Ectodermal cell (in vitro differentiated cells): ENCODE data around the gene UST.

Experiments
- H3K27ac ChIP-seq: 2 replicates; pipeline ENCODE4 v1.7.0; 2013; ENCODE audit warnings: mild to moderate bottlenecking, low read depth, low read length; ENCODE audit not compliant: insufficient read depth, poor library complexity, severe bottlenecking
- H3K27me3 ChIP-seq: 2 replicates; pipeline ENCODE4 v1.7.0; 2013; ENCODE audit warnings: mild to moderate bottlenecking, low read length; ENCODE audit not compliant: insufficient read depth, control insufficient read depth, poor library complexity, severe bottlenecking
- H3K36me3 ChIP-seq: one replicate; pipeline ENCODE4 v1.7.0; 2013; ENCODE audit warnings: low read length; ENCODE audit not compliant: control insufficient read depth, insufficient read depth
- H3K4me1 ChIP-seq: one replicate; pipeline ENCODE4 v1.7.0; 2013; ENCODE audit warnings: low read length; ENCODE audit not compliant: control insufficient read depth, insufficient read depth
- H3K4me3 ChIP-seq: 2 replicates; pipeline ENCODE4 v1.7.0; 2013; ENCODE audit warnings: low read depth, low read length, control low read depth; ENCODE audit not compliant: insufficient read depth
- H3K9me3 ChIP-seq: 2 replicates; pipeline ENCODE4 v1.7.0; 2013; ENCODE audit warnings: mild to moderate bottlenecking, low read length, moderate library complexity; ENCODE audit not compliant: control insufficient read depth
- WGBS, 2 experiments: methylation state at CpG; one replicate each; pipeline ENCODE4 v1.1.7; 2013; ENCODE audit warnings: missing lambda C conversion rate in 2 of 2; 5-methylcytosine and 5-hydroxymethylcytosine counted together

Gene UST

DNA sequence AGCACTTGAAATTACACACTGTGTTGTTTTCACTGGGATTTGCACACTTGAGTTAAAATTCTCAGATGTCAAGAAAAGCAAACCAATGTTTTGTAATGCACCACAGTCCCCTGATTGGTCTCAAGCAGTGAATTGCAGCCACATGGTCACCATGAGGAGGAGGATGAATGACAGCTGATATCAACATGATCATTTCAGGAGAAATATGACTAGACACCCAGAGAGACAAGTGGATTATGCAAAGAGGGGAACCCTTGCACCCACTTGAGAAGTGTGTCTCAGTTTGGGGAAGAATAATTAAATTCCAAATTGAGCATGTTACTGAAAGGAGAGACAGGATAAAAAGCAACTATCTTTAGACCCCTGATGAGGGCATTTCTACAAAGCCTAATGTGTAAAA is 69.3 kb downstream of the UST start:
- no peak overlapping the region for H3K27ac ChIP-seq
- peaks cover 26% of the 10 kb centered on the region for H3K4me1 ChIP-seq
- H3K27me3 ChIP-seq, result no peaks in the 10 kb centered on the region
- H3K9me3 ChIP-seq, result no peaks in the 10 kb centered on the region
- peaks cover 7% of the 10 kb centered on the region for H3K36me3 ChIP-seq
- H3K4me3 ChIP-seq, result no peak overlapping the region

- Histone ChIP-seq H3K4me1 (peaks cover 26% of the 10 kb centered on the region), H3K27ac (no peak overlapping the region), H3K36me3 (peaks cover 4% of the 10 kb centered on the region), H3K4me3 (no peak overlapping the region), H3K9me3 (no peaks in the 10 kb centered on the region), H3K27me3 (no peaks in the 10 kb centered on the region)
- WGBS, 2 experiments, result 85 to 90% methylated on average over 3 of the region's 3 CpGs
Observed at GRCh38 chr6:148817689-148818088, 70.9 kb downstream of the UST start.

DNA sequence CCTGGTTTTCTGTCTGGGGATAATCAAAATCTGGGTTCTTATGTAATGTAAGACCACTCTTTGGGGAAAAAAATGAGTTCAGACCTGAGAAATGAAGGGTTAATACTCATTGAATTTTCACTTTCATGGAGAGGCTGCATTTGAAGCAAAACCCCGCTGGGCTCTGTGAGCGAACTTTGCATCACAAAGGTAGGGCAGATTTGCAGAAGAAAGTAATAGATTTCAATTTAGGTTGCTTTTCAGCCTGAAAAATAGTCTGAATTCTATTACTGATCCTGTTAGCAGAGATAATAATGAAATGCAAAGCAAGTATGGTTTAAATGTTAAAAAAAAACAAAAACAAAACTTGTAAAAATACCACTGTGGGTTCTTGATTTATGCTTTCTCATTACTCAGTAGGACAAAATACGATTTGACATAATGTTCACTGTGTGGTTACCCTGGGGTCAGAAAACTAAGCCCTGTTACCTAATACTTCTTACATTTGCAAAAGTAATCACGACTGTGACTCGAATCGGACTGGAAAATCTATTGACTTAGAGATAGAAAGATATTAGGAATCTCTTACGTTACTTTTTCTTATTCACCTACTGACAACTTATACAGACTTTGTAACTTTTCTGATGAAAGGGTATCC is 72.2 kb downstream of the UST start:
- no peak overlapping the region for H3K27ac ChIP-seq
- H3K4me3 ChIP-seq, result peak overlapping the region; percentile 7
- H3K27me3 ChIP-seq, result no peaks in the 10 kb centered on the region
- peaks cover 26% of the 10 kb centered on the region for H3K4me1 ChIP-seq
- peaks cover 4% of the 10 kb centered on the region for H3K36me3 ChIP-seq
- 0 to 2% methylated on average over 3 to 6 of the region's 7 CpGs for WGBS, 2 experiments
- no peaks in the 10 kb centered on the region for H3K9me3 ChIP-seq

- Histone ChIP-seq H3K36me3 (no peaks in the 10 kb centered on the region), H3K27ac (no peak overlapping the region), H3K4me3 (no peak overlapping the region), H3K27me3 (no peaks in the 10 kb centered on the region), H3K9me3 (no peaks in the 10 kb centered on the region), H3K4me1 (peaks cover 26% of the 10 kb centered on the region)
- WGBS, 2 experiments, result 42 to 44% methylated on average over 5 to 6 of the region's 6 CpGs
Observed at GRCh38 chr6:148819852-148820251, 73.0 kb downstream of the UST start.

GRCh38 chr6:148822819-148823218 is 76.0 kb downstream of the UST start:
- Histone ChIP-seq H3K27ac (no peak overlapping the region), H3K36me3 (no peaks in the 10 kb centered on the region), H3K9me3 (no peaks in the 10 kb centered on the region), H3K4me1 (peaks cover 21% of the 10 kb centered on the region), H3K27me3 (no peaks in the 10 kb centered on the region), H3K4me3 (no peak overlapping the region)

DNA sequence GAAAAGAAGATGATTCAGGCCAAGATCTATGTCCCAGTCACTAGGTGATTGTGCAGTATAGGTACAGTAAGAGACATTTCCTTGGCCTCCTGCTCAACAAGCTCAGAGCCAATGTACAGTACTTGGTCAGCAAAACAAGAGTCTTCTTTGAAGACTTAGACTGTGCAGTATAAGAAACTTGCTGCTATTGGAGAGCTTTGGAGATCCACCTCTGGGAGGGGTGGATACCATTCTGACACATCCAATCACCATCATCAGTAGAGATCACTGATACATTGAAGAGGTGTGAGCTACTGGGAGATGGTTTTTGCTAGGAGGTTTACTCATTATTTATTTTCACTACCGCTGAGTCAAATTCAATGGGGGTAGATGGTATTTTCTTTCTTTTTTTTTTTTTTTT is 77.5 kb downstream of the UST start:
- Histone ChIP-seq H3K9me3 (no peaks in the 10 kb centered on the region), H3K4me1 (peaks cover 8% of the 10 kb centered on the region), H3K36me3 (no peaks in the 10 kb centered on the region), H3K27ac (no peak overlapping the region), H3K27me3 (no peaks in the 10 kb centered on the region), H3K4me3 (no peak overlapping the region)
- WGBS, 2 experiments, result no CpG with 5 or more reads among the region's 1 CpG

DNA sequence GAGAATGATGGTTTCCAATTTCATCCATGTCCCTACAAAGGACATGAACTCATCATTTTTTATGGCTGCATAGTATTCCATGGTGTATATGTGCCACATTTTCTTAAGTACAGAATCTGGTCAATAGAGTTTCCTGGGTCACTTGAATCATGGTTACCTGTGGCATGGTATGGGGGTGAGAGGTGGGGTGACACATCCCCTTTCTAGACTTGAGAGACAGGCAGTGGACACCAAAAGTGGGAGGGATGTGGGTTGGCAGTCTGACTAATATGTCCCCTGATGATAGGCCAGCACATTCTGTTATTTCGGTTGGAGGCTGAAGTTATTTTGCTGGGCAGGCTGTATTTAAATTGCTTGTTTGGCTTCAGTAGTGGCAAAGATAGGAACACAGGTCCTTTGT is 78.1 kb downstream of the UST start:
- no peaks in the 10 kb centered on the region for H3K9me3 ChIP-seq
- no peak overlapping the region for H3K4me3 ChIP-seq
- 89 to 92% methylated on average over 1 of the region's 1 CpG for WGBS, 2 experiments
- H3K4me1 ChIP-seq, result peaks cover under 1% of the 10 kb centered on the region
- no peak overlapping the region for H3K27ac ChIP-seq
- no peaks in the 10 kb centered on the region for H3K36me3 ChIP-seq
- no peaks in the 10 kb centered on the region for H3K27me3 ChIP-seq

DNA sequence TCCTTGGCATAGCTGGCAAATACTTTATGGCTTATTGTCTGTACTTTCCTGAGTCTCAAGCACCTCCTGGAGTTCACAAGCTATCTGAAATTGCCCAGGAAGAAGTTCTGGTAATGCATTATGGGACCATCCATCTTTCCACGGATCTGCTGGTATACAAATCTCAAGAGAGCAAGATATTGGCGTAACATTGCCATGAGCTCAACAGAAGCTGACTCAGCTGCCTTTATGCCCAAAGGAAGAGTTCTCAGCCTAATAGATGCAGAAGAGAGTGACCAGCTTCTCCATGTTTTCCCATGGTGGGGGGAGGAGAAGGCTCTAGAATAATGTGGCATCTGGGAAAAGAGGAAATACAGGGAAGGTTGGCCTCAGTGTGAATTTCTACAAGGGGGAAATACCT is 78.7 kb downstream of the UST start:
- no peaks in the 10 kb centered on the region for H3K36me3 ChIP-seq
- no peaks in the 10 kb centered on the region for H3K4me1 ChIP-seq
- no peaks in the 10 kb centered on the region for H3K9me3 ChIP-seq
- no peak overlapping the region for H3K4me3 ChIP-seq
- WGBS, 2 experiments, result 95% methylated on average over 2 of the region's 2 CpGs
- no peaks in the 10 kb centered on the region for H3K27me3 ChIP-seq
- H3K27ac ChIP-seq, result no peak overlapping the region

DNA sequence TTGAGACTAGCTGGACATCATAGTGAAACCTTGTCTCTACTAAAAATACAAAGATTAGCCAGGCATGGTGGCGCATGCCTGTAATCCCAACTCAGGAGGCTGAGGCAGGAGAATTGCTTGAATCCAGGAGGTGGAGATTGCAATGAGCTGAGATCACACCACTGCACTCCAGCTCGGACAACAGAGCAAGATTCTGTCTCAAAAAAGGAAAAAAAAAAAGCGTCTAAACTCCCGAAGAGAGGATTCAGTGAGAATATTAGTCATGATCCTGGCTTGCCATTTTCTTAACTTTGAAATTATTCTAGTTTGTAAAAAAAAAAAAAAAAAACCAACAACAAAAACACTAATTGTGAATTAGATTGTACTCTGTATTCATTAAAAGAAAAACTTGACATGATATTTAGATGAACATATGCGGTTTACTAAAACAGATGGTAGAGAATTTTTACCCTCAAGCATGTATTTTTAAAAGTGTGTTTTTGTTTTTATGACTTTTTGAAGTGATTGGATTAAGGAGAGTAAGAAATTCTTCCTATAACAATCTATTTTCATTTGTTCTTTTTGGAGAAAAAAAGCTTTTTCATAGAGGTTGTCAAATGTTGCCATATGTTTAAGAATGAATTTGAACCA is 80.7 kb downstream of the UST start:
- no peaks in the 10 kb centered on the region for H3K9me3 ChIP-seq
- H3K36me3 ChIP-seq, result no peaks in the 10 kb centered on the region
- H3K4me1 ChIP-seq, result peaks cover 5% of the 10 kb centered on the region
- no peak overlapping the region for H3K27ac ChIP-seq
- H3K27me3 ChIP-seq, result no peaks in the 10 kb centered on the region
- no peak overlapping the region for H3K4me3 ChIP-seq
- 90 to 95% methylated on average over 4 to 5 of the region's 5 CpGs for WGBS, 2 experiments

GRCh38 chr6:148828047-148828446 is 81.2 kb downstream of the UST start:
- H3K4me3 ChIP-seq, result no peak overlapping the region
- H3K4me1 ChIP-seq, result peaks cover 5% of the 10 kb centered on the region
- H3K36me3 ChIP-seq, result no peaks in the 10 kb centered on the region
- 83 to 100% methylated on average over 1 of the region's 4 CpGs for WGBS, 2 experiments
- no peak overlapping the region for H3K27ac ChIP-seq
- H3K9me3 ChIP-seq, result no peaks in the 10 kb centered on the region
- H3K27me3 ChIP-seq, result no peaks in the 10 kb centered on the region
